ENCODE measurements around the gene PDE4B.

- TF ChIP-seq, protein P1, sequence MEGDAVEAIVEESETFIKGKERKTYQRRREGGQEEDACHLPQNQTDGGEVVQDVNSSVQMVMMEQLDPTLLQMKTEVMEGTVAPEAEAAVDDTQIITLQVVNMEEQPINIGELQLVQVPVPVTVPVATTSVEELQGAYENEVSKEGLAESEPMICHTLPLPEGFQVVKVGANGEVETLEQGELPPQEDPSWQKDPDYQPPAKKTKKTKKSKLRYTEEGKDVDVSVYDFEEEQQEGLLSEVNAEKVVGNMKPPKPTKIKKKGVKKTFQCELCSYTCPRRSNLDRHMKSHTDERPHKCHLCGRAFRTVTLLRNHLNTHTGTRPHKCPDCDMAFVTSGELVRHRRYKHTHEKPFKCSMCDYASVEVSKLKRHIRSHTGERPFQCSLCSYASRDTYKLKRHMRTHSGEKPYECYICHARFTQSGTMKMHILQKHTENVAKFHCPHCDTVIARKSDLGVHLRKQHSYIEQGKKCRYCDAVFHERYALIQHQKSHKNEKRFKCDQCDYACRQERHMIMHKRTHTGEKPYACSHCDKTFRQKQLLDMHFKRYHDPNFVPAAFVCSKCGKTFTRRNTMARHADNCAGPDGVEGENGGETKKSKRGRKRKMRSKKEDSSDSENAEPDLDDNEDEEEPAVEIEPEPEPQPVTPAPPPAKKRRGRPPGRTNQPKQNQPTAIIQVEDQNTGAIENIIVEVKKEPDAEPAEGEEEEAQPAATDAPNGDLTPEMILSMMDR (conservative IDR thresholded peaks at IDR 0.05; ENCODE audit: low read length), result no peak
- no peak for TF ChIP-seq EZH2phosphoT487 (IDR thresholded peaks at IDR 0.05; ENCODE audit: borderline replicate concordance, low read depth, low read length)
Measured at GRCh38 chr1:66298464-66298863, 505.8 kb downstream of the PDE4B start.
